Stimulated activated naive CD4-positive, alpha-beta T cell treated with Interleukin-2 at 50 U/mL for 16 hours (primary cell): ENCODE data around the gene ARFGEF2.
"Not testable (repeated sequence)": the region's sequence is repeated elsewhere in the genome, so short reads cannot be mapped to it uniquely, and the experiment has no call there.

Experiments
- DNase-seq: peaks from one replicate; lab custom pipeline; 2025; lab: John Stamatoyannopoulos, UW

ARFGEF2 gene

DNA sequence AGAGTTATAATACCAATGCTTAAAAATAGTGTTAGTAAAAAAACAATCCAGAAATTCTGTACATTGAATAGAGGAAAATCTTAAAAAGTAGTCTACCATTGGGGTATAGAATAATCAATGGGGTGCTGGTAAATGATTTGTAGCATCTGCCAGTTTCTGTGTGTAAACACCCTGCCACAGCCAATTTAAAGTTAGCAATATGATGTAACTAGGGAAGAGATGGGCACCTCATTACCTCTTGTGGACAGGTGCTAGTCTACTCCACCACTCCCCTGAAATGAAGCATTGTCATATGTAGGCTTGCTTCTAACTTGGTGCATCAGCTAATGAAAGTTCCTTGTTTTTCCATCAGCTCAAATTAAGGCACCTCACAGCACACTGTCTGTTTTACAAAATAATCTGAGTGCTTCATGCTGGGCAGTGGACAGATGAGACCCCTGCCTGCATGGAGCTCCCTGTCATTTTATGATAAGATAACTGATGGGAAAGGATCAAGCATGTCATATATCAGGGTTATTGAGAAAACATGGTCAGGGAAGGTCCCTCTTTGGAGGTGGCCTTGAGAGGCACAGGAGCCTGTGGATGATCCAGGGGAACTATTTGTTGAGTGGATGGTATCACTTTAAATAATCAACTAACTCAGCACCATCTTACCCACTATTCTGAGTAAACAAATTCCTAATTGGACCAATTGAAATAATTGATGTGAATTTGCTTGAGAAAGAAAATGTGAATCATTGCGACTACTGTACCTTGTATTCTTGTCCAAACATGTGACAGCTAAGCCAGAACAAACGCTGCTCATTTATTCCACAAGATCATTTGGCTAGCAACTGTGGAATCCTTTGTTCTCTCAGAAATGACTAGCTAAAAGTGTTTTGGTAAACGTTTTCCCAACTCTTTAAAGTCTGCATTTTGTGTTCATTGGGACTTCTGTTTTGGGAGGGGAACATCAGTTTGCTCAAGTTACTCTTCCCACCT is 78.7 kb downstream of the ARFGEF2 start:
- DNase-seq, result no peak

DNA sequence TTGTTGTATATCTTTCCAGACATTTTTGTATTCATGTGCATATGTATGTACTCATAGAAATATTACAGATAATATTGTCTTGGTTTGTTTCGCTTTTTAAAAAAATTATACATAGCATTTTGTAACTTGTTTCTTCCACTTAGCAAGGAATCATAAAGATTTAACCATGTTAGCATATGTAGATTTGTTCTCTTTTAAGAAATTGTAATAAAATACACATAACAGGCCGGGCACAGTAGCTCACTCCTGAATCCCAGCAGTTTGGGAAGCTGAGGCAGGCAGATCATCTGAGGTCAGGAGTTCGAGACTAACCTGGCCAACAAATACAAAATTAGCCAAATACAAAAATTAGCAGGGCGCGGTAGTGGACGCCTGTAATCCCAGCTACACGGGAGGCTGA is 80.2 kb downstream of the ARFGEF2 start:
- DNase-seq, result no peak

DNA sequence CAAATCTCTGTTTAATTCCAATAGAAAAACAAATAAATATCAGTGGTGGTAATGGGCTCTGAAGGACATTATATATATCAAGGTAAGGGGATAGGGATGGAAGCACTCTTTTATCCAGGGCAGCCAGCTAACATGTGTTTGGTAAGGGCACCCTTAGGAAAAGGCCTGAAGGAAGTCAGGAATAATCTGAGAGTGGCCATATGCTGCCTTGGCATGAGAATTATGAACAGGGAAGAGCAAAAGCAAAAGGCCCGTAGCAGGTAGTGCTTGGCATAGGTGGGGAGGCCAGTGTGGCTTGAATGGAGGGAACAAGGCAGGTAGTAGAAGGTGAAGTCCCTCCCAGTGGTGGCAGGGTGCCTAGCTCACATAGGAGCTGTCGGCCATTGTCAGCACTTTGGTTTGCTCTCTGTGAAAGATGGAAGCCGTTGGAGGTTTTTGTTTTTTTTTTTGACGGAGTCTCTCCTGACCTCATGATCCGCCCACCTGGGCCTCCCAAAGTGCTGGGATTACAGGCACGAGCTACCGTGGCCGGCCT is 85.0 kb downstream of the ARFGEF2 start:
- DNase-seq, result no peak

DNA sequence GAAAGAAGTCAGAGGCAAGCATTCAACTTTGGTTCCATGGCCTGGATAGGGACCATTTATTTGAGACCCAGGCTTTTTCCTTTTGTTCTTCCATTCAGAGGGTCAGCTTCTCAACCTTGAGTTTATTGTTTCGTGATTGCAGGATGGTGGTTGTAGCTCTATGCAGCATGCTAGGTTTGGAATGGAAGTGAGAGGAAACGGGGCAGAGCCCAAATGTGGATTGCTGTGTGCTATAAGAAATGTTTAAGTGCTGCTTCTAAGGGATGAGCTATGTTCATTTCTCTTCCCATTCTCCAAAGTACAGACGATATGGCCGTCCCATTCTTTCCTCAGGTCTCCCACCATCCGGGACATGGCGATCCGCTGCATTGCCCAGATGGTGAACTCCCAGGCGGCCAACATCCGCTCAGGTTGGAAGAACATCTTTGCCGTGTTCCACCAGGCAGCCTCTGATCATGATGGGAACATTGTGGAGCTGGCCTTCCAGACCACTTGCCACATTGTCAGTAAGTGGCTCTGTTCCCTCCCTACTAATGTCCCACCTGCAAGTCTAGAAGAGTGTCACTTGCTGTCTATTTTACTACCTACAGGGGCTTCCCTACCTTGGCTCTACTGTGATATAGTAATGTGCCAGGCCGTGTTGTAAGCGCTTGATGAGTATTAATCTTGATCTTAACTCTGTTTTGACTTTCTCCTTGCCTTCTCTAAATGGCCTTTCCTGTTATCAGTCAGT is 88.6 kb downstream of the ARFGEF2 start:
- DNase-seq, result no peak

DNA sequence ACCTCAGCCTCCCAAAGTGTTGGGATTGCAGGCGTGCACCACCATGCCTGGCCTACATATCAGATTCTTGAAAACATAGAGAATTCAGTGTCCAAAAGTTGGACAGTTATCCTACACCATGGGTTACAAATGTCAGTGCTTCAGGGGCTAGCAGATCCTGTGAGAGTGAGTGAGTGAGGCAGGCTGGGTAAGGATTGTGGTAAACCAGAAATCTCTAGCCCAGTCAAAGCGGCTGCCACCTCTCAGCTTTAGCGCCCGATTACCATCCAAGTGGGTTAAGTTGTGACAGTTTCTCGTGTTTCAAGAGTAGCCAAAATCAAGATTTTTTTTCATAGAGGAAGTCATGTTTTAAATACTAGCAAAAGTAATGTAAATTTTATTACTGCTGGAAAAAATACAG is 102.7 kb downstream of the ARFGEF2 start:
- DNase-seq, result no peak

DNA sequence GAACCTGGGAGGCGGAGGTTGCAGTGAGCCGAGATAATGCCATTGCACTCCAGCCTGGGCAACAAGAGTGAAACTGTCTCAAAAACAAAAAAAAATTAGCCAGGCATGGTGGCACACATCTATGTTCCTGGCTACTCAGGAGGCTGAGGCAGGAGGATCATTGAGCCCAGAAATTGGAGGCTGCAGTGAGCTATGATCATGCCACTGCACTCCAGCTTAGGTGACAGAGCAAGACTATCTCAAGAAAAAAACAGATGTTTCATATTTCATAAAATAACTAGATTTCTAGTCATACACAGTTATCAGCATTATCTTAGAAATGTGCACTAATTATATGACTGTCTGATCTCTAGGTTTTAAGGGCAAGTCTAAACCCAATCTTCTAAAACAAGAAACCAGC is 106.7 kb downstream of the ARFGEF2 start:
- not testable (repeated sequence) for DNase-seq

DNA sequence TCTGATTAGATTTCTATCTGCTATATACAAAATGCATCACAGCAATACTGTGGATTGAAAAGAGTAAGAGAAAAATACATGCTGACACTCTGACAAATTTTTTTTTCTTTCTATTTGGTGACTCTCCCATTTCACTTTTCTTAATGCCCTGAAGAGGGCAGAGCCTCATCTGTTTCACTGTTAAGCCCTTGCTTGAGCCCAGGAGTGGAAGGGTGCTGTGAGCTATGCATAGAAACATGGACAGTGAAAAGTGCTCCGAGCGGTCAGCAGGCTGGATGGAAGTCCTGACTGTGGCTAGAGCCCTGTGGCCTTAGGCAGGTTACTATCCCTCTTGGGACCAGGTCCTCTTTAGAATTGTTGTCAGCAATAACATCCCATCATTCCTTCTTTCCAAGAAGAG is 107.2 kb downstream of the ARFGEF2 start:
- no peak for DNase-seq

DNA sequence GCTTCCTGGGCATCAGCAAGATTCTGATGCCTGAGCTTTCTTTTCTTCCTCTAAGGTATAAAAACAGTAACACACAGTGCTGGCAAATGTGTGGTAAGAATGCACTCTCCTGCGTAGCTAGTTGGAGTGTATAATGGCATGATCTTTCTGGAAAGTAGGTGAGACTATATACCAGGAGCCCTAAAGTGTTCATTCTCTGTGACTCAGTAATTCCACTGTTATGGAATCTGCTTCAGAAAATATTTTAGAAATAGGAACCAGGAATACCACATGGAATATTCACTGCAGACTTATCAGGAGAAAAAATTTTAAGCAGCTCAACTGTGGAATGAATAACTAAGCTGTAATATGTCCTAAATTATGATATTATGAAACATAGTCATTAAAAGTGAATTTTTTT is 107.7 kb downstream of the ARFGEF2 start:
- DNase-seq, result no peak

DNA sequence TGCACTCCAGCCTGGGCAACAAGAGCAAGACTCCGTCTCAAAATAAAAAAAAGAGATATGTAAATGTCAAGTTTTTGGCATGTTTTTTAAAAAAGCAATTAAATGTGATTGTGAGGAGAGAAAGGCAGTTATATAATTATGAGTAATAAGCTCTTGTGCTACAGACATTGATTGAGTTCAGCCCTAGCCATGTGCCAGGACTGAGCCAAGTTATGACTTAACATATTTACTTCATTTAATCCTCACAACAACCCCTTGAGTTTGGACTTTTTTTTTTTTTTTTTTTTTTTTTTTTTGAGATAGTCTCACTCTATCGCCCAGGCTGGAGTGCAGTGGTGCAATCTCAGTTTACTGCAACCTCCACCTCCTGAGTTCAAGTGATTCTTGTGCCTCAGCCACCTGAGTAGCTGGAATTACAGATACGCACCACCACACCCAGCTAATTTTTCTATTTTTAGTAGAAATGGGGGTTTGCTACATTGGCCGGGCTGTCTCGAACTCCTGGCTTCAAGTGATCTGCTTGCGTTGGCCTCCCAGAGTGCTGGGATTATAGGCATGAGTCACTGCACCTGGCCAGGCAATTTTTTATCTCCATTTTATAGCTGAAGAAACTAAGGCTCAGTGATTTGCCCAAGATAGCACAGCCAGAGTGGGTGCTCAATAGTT is 109.6 kb downstream of the ARFGEF2 start:
- no peak for DNase-seq

DNA sequence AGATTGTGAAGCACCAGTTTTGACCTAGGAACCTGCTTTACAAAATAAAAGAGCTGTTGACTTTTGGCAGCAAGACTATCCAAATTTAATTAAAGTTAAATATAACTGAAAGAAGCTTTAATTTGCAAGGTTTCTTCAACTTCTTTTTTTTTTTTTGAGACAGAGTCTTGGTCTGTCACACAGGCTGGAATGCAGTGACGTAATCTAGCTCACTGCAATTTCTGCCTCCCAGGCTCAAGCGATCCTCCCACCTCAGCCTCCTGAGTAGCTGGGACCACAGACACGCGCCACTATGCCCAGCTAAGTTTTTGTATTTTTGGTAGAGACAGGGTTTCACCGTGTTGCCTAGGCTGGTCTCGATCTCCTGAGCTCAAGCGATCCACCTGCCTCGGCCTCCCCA is 110.9 kb downstream of the ARFGEF2 start:
- DNase-seq, result no peak

DNA sequence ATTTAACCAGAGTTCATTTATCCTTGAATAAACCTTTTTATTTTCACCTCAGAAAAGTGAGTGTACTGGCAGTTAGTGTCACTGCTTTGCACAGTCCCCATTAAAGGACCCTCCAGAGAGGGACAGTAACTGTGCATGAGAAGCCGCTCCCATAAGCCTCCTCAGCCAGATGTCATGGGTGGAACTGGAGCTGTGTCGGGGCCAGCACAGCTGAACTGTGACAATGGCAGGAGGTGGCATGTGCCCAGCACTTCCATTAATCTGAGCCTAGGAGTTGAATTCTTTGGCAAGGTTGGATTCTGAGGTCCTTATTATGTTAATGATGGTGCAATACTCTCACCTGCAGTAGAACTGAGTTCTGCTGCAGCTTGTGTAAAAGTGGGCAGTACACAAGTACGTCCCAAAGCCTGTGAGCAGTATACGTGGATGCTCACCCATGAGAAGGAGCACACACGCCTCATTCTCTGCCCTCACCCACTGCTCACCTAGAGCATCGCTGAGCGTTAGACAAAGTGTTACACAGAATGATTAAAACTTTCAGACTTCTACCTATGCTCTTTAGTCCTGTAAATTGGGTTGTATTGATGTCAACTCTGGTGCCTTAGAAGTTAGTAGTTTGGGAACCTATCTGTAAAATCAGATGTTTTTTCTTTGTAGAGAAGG is 112.7 kb downstream of the ARFGEF2 start:
- no peak for DNase-seq

DNA sequence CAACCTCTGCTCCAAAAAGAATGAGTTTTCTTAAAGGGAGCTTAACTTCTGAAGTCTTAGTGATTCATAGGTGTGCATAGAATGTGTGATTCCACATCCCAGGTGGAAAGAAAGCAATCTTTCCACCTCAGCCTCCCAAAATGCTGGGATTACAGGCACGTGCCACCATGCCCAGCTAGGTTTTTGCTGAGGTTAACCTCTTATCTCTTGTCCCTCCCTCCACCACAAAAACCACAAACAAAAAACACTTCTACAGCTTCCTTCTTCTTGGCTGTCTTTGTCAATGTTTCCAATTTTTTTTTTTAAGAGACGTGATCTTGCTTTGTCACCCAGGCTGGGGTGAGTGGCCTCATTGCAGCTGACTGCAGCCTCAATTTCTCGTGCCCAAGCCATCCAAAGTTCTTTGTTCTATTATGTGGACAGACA is 116.5 kb downstream of the ARFGEF2 start:
- no peak for DNase-seq

DNA sequence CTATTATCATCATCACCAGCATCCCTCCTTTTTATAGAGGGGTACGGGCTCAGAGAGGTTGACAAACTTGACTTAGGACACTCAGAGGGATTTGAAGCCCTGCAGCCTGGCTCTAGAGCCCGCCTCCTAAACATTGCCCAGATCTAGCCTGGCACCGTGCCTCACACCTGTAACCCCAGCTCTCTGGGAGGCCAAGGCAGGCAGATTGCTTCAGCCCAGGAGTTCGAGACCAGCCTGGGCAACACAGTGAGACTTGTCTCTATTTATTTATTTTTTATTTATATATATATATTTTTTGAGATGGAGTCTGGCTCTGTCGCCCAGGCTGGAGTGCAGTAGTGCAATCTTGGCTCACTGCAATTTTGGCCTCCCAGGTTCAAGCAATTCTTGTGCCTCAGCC is 118.3 kb downstream of the ARFGEF2 start:
- no peak for DNase-seq

DNA sequence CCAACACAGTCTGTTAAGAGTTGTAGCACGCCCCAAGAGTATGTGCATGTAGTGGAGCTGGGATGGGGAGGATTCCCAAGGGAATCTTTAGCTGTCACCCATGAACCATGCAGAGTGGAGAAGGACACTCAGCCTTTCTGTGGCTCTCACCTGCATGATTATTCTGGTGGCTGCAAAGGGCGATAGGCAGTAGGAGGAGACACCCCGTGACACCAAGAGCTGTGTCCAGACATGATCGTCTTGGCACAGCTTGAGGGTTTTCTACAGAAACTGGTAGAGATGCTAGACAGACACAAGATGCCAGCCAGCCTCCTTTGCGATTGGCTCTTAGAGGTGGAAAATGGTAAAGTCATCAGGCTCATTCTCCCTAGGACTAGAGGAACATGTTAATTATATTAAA is 121.5 kb downstream of the ARFGEF2 start:
- DNase-seq, result no peak

DNA sequence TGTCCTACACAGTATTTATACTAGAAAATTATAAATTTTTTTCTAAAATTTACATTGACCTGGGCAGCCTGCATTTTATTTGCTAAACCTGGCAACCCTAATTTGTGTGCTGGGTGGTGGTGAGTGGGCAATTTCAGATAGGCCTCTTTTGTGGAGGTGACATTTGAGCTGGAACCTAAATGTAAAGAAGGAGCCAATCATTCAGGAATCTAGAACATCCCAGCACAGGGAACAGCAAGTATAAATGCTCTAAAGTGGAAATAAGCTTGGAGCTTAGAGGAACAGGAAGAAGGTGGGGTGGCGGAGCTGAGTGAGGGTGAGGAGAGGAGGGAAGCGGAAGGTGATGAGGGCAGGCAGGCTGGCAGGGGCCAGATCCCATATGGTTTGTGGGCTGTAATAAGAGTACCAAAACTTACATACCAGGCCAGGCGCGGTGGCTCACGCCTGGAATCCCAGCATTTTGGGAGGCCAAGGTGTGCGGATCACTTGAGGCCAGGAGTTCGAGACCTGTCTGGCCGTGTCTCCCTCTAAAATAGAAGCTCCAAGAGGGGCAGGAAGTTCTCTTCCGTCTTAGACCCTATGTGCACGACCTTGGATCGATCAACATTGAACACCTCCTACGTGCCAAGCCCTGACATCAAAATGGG is 124.1 kb downstream of the ARFGEF2 start:
- DNase-seq, result peak; percentile 14

DNA sequence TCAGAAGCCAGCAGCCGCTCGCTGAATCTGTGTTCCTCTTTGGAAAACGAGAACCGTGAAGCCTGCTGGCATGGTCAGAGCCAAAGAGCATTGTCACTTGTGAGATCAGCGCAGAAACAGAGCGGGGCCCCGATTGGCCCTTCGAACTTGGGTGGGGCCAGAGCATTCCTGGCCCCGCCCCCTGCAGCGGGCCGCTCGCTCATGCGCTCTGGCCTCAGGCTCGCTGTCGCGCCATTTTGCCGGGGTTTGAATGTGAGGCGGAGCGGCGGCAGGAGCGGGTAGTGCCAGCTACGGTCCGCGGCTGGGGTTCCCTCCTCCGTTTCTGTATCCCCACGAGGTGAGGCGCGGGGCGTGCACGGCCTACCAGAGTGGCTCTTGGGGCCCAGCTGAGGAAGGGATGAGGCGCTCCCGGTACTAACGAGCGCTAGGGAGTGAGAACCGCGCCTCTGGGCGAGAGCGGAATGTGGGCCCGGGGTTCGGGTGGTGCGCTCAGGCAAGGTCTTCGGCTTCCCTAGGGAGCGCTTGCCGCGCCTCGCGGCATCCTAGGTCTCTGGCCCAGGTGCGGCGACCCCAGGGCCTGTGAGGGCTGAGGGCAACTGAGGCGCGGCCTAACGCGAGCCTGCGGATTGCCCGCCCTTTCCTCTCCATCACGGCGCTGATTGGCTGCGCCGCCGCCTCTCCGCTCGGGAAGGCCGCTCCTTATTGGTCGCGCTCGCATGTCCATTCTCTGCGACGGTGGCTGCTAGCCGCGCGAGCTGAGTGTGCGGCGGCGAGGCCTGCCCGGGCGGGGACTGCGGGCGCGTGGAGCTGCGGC is 124.8 kb downstream of the ARFGEF2 start, which contains the start of gene CSE1L:
TSS of gene CSE1L (plus strand) at position 226 of the 814 bp plus-strand sequence. CDS start 12,152 bp downstream, outside the sequence.
- peak; percentile 92 for DNase-seq

DNA sequence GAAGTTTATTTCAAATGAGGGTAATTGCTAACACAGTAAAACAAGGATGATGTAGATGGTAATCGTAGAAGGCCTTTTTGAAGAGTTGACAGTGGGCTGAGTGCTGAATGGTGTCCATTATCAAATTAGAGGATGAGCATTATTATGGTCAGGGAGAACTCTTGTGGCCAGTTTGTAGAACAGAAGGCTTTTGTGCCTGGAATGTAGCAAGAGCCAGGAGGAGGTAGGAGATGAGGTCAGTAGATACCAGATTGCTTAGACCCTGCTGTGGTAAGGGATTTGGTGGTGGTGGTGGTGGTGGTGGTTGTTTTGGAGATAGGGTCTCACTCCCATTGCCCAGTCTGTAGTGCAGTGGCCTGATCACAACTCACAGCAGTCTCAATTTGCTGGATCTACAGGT is 130.8 kb downstream of the ARFGEF2 start:
- DNase-seq, result no peak

DNA sequence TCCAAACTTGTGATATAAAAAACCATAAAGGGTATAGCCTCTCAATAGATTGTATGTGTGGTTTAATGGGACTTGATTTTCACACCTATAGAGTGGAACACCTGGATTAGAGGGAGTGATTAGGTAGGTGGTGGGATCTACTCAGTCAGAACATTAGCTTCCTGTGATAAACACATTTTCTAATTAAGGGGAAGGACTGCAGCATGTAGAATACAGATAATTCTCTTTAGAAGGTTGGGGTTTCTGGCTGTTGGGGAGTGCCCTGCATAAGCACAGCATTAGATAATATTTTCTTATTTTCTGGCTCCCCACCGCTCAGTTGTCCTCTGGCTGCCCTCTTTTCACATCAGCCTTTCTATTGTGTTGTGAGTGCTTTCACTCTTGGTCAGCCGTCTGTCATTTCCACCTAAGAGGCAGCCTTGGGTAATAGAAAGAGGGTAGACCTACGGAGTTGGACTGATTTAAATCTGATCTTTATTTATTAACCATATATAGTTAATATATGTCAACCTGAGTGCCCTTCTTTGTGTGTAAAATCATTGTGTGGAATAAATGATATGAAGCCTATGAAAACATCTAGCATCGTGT is 132.6 kb downstream of the ARFGEF2 start:
- DNase-seq, result no peak

DNA sequence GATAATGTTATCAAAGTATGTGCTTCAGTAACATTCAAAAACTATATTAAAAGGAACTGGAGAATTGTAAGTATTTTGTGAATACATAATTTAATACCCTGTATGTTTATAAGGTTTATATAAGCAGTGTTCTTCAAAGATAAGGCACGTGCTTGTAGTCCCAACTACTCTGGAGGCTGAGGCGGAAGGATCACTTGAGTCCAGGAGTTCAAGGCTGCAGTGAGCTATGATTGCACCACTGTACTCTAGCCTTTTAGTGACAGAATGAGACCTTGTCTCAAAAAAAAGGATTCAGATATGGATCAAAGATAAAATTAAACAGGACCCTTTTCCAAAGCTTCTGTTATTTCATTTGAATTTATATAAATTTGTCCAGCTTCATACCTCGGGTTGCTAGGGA is 141.8 kb downstream of the ARFGEF2 start:
- no peak for DNase-seq

DNA sequence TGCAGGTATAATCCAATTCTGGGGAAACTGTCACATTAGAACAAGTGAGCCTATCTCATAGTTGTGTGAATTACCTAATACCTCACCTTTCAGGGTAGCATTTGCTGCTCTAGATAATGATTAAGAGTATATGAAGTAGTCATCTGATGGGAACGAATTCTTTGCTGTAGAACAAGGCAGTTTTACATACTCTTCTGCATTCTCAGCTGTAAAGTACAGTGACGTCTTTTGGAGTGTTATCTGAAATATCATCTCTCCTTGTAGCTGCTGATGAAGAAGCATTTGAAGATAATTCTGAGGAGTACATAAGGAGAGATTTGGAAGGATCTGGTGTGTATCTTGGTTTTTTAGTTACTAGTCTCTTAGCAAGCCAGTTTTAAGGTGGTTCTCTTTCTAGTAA is 153.0 kb downstream of the ARFGEF2 start:
- DNase-seq, result no peak
